Measurements from ENCODE around the gene CTDSP2.

- TF ChIP-seq EZH2 (IDR thresholded peaks at IDR 0.05; ENCODE audit: borderline replicate concordance, low read depth, low read length, severe bottlenecking): no peak
- no peak for TF ChIP-seq CTCF (IDR thresholded peaks at IDR 0.05; ENCODE audit: extremely low read depth in 1 of 2, insufficient read depth in 1 of 2, low read depth in 1 of 2, low read length in 2 of 2)
- no peak for TF ChIP-seq POLR2A (IDR thresholded peaks at IDR 0.05; ENCODE audit: low read depth, low read length)
- no peak for TF ChIP-seq POLR2AphosphoS5 (IDR thresholded peaks at IDR 0.05; ENCODE audit: insufficient read depth, low read depth, low read length)
- TF ChIP-seq MYC (IDR thresholded peaks at IDR 0.05; ENCODE audit: low read depth, low read length): no peak
- TF ChIP-seq JUN (IDR thresholded peaks at IDR 0.05; ENCODE audit: borderline replicate concordance, insufficient read depth, insufficient read length, low read depth): no peak
- no peak for TF ChIP-seq GATA2 (IDR thresholded peaks at IDR 0.05; ENCODE audit: insufficient read depth, insufficient read length, low read depth, low read length)
Observed at GRCh38 chr12:57851552-57851951, 5.0 kb upstream of the CTDSP2 start.
